GM12878 (cell line): Measurements from ENCODE around the gene KIF20B. TPM values are rescaled to one million over a fixed set of nuclear protein-coding genes. Genes with fewer than 3 reads are reported as not detected.

Experiments
- ATAC-seq: fragments of 200-7000 bp; cut with Tn5 transposase; 3 replicates; pipeline ENCODE4 v1.9.1; 2020; ENCODE audit warnings: mild to moderate bottlenecking, moderate library complexity
- BruUV-seq: library from RNA; stranded (reverse); fragments of 400-500 nt; replicated peaks from 2 replicates; lab custom pipeline; 2021; lab: Mats Ljungman, UMichigan
- CTCF ChIA-PET: fragments of 300-600 bp; sonication (Branson Sonifier 250); formaldehyde crosslinking; extraction: SDS; loops from one replicate; lab custom pipeline; 2021; ENCODE audit warnings: inconsistent platforms; lab: Yijun Ruan, JAX
- POLR2A ChIA-PET: fragments of 350-600 bp; formaldehyde crosslinking; extraction: SDS; loops from one replicate; lab custom pipeline; 2021; ENCODE audit warnings: inconsistent platforms; lab: Charles Lee
- RAD21 ChIA-PET: fragments of 300-600 bp; sonication (Branson Sonifier 250); formaldehyde crosslinking; loops from one replicate; lab custom pipeline; 2023; ENCODE audit warnings: antibody characterized with exemption; ENCODE audit not compliant: unreplicated experiment; lab: Charles Lee
- SMC1A ChIA-PET: fragments of 300-600 bp; sonication (Branson Sonifier 250); formaldehyde crosslinking; loops from one replicate; lab custom pipeline; 2023; ENCODE audit not compliant: unreplicated experiment, uncharacterized antibody; lab: Charles Lee
- DNase-seq: peaks from one replicate; pipeline ENCODE4 v3.0.0-alpha.2; 2011; ENCODE audit warnings: low read depth, low spot score
- FAIRE-seq: peaks from 3 replicates; lab custom pipeline; 2011; peaks lifted over from hg19 to GRCh38; lab: Jason Lieb, UNC
- H2AFZ ChIP-seq: 2 replicates; pipeline ENCODE4 v1.6.0; 2011; ENCODE audit warnings: low read depth, low read length, control low read depth; ENCODE audit not compliant: control insufficient read depth
- H3K27ac ChIP-seq: 2 replicates; pipeline ENCODE4 v1.5.1; 2011; ENCODE audit warnings: control low read depth; ENCODE audit not compliant: control insufficient read depth, insufficient read depth
- H3K27me3 ChIP-seq, 2 experiments: replicated peaks in 1 of 2; 2 replicates each; pipeline versions ENCODE4 v1.6.0 to v1.6.1; 2011; ENCODE audit warnings: low read length in 1 of 2; ENCODE audit not compliant: control insufficient read depth in 2 of 2, insufficient read depth in 2 of 2
- H3K36me3 ChIP-seq, 2 experiments: 2 replicates each; pipeline ENCODE4 v1.5.1; 2011; ENCODE audit warnings: low read length in 1 of 2; ENCODE audit not compliant: control insufficient read depth in 2 of 2, insufficient read depth in 2 of 2
- H3K4me1 ChIP-seq: 2 replicates; pipeline ENCODE4 v1.6.1; 2011; ENCODE audit warnings: mild to moderate bottlenecking, low read length, moderate library complexity, mixed read lengths; ENCODE audit not compliant: control insufficient read depth, insufficient read depth
- H3K4me2 ChIP-seq: 2 replicates; pipeline ENCODE4 v1.6.0; 2011; ENCODE audit warnings: control low read depth; ENCODE audit not compliant: control insufficient read depth, insufficient read depth
- H3K4me3 ChIP-seq: fragments of 200-600 bp; sonication (generic); 2 replicates; pipeline ENCODE4 v1.5.1; 2016
- H3K79me2 ChIP-seq: 2 replicates; pipeline ENCODE4 v1.6.0; 2011; ENCODE audit warnings: low read length; ENCODE audit not compliant: control insufficient read depth, insufficient read depth
- H3K9ac ChIP-seq: 2 replicates; pipeline ENCODE4 v1.8.0; 2011; ENCODE audit warnings: low read length, control low read depth, mixed read lengths; ENCODE audit not compliant: control insufficient read depth, insufficient read depth
- H3K9me3 ChIP-seq: replicated peaks from 3 replicates; pipeline ENCODE4 v1.5.1; 2011; ENCODE audit warnings: mild to moderate bottlenecking, low read length; ENCODE audit not compliant: control insufficient read depth, insufficient read depth
- H4K20me1 ChIP-seq: 2 replicates; pipeline ENCODE4 v1.6.0; 2011; ENCODE audit not compliant: control insufficient read depth, insufficient read depth
- BMI1 ChIP-seq: fragments of 450-650 bp; IDR thresholded peaks from 2 replicates; pipeline ENCODE4 v1.6.1; 2016; ENCODE audit warnings: mild to moderate bottlenecking, moderate library complexity, borderline replicate concordance
- FOXM1 ChIP-seq: IDR thresholded peaks from 2 replicates; pipeline ENCODE4 v1.6.1; 2012; ENCODE audit warnings: low read depth, mild to moderate bottlenecking, inconsistent platforms, low read length, moderate library complexity
- HDGF ChIP-seq: fragments of 450-650 bp; IDR thresholded peaks from 2 replicates; pipeline ENCODE4 v1.6.1; 2016; ENCODE audit warnings: antibody characterized with exemption
- IKZF2 ChIP-seq, 2 experiments: fragments of 450-650 bp; IDR thresholded peaks; 2 replicates each; pipeline ENCODE4 v1.6.1; 2017; ENCODE audit warnings: mild to moderate bottlenecking in 2 of 2, moderate library complexity in 2 of 2
- MLLT1 ChIP-seq: fragments of 450-650 bp; IDR thresholded peaks from 2 replicates; pipeline ENCODE4 v1.6.1; 2016; ENCODE audit warnings: mild to moderate bottlenecking
- NBN ChIP-seq: fragments of 450-650 bp; IDR thresholded peaks from 2 replicates; pipeline ENCODE4 v1.6.1; 2016
- NFXL1 ChIP-seq: fragments of 450-650 bp; IDR thresholded peaks from 2 replicates; pipeline ENCODE4 v1.6.1; 2017; ENCODE audit warnings: antibody characterized with exemption, mild to moderate bottlenecking, borderline replicate concordance
- NR2C1 ChIP-seq: fragments of 450-650 bp; IDR thresholded peaks from 2 replicates; pipeline ENCODE4 v1.6.1; 2017; ENCODE audit warnings: antibody characterized with exemption, mild to moderate bottlenecking, moderate library complexity
- NR2F1 ChIP-seq: fragments of 450-650 bp; conservative IDR thresholded peaks from 2 replicates; pipeline ENCODE4 v1.6.1; 2017; ENCODE audit warnings: mild to moderate bottlenecking
- PAX8 ChIP-seq: fragments of 450-650 bp; IDR thresholded peaks from 2 replicates; pipeline ENCODE4 v1.6.1; 2017; ENCODE audit warnings: mild to moderate bottlenecking, moderate library complexity
- RUNX3 ChIP-seq: IDR thresholded peaks from 2 replicates; pipeline ENCODE4 v1.6.1; 2012; ENCODE audit warnings: low read length, inconsistent platforms
- YBX1 ChIP-seq: fragments of 450-650 bp; IDR thresholded peaks from 2 replicates; pipeline ENCODE4 v1.6.1; 2016; ENCODE audit warnings: antibody characterized with exemption
- WGBS: methylation state at CpG from one replicate; pipeline ENCODE4 v1.1.6; 2016; ENCODE audit warnings: low lambda C conversion rate; ENCODE audit not compliant: insufficient replicate concordance, insufficient coverage; ENCODE audit errors: missing lambda C conversion rate; 5-methylcytosine and 5-hydroxymethylcytosine counted together
- in situ Hi-C: fragments of 300-500 bp; cut with MboI; formaldehyde crosslinking; loops from 9 replicates; pipeline ENCODE4 v1.14.3; 2018; ENCODE audit warnings: mixed read lengths
- intact Hi-C: fragments of 100-400 bp; cut with micrococcal nuclease; formaldehyde crosslinking; loops from one replicate; pipeline ENCODE4 v1.14.2; 2022; ENCODE audit not compliant: unreplicated experiment
- polyA plus RNA-seq, 11 experiments: library from polyadenylated mRNA; depleted of rRNA in 4 of 11; unstranded in 6 of 11; stranded (reverse) in 5 of 11; fragments of >200 nt; fragmentation: Nextera tagmentation in 4 of 11; fragmentation: Illumina TruSeq in 1 of 11; extraction: Ambion mirVana in 4 of 11; extraction: Trizol in 1 of 11; gene quantifications; 1 replicate in 1 of 11; 2 replicates in 10 of 11; pipeline versions ENCODE4 v1.2.1 to v1.2.3, GENCODE V29; 2011 to 2016; ENCODE audit warnings: inconsistent platforms in 2 of 11, missing spikeins in 2 of 11, low read depth in 1 of 11
- total RNA-seq, 4 experiments: library from RNA; depleted of rRNA in 3 of 4; stranded (reverse); fragments of >200 nt in 3 of 4; fragmentation: Illumina TruSeq in 1 of 4; extraction: Trizol in 1 of 4; gene quantifications; 2 replicates each; pipeline versions ENCODE4 v1.2.1 to v1.2.3, GENCODE V29; 2013 to 2021

The KIF20B gene
- total and polyA plus RNA-seq, 10 of the 15 experiments (the other 5 are each of a cell fraction or from before 2014, with no cell fraction given) = 15.6 to 67.7 (median 44.3) TPM

GRCh38 chr10:89706011-89706410 lies 4.6 kb downstream of the KIF20B start:
- Histone ChIP-seq H3K4me1 (peaks cover 4% of the 10 kb centered on the region; the same call in 1 of the 2 replicates), H3K27me3 (no peaks in the 10 kb centered on the region), H3K79me2 (peaks cover 88% of the 10 kb centered on the region), H3K27ac (peak overlapping the region; percentile 47), H3K9me3 (no peaks in the 10 kb centered on the region), H3K9ac (no peak overlapping the region), H3K4me3 (peak overlapping the region; percentile 26; the same call in 1 of the 2 replicates), H3K4me2 (peak overlapping the region; percentile 77), H3K36me3 (peaks cover 0 to 3% of the 10 kb centered on the region in 2 experiments; a peak in 2 of 4 replicates), H2AFZ (peak overlapping the region; percentile 1; the same call in 1 of the 2 replicates), H4K20me1 (no peaks in the 10 kb centered on the region)
- TF ChIP-seq RUNX3 (peak; percentile 18; the same call in 1 of the 2 replicates), PAX8 (0 out of 2 replicates have a peak, but pooled peaks have one; percentile 24), NFXL1 (no peak)
- ATAC-seq (no peak), FAIRE-seq (no peak), DNase-seq (no peak)
- BruUV-seq = no TSS peak
- SMC1A ChIA-PET = interaction anchor here (1.0 to 1.7 kb wide), 4 partner anchors 13 to 96 kb away, joined by 3 to 6 read pairs (median 4); no protein-coding TSS in a partner anchor
- in situ Hi-C loops (no loop called here), intact Hi-C loops (loop anchor here (10.0 kb wide), 1 partner anchor 281 kb away; no protein-coding TSS in a partner anchor)
- RAD21 ChIA-PET = interaction anchor here (1.0 kb wide), 1 partner anchor 33 kb away, joined by 4 read pairs; no protein-coding TSS in a partner anchor
- POLR2A ChIA-PET = interaction anchor here (0.6 to 1.6 kb wide), 2 partner anchors 63 to 64 kb away, joined by 3 to 4 read pairs; no protein-coding TSS in a partner anchor
- CTCF ChIA-PET = interaction anchor here (0.9 to 1.3 kb wide), 2 partner anchors 11 to 313 kb away, joined by 3 read pairs; partner anchors contain the start of gene IFIT1

GRCh38 chr10:89707372-89707771 lies 6.0 kb downstream of the KIF20B start:
- Histone ChIP-seq H3K9me3 (no peaks in the 10 kb centered on the region), H3K9ac (no peak overlapping the region), H3K36me3 (peaks cover 1 to 8% of the 10 kb centered on the region in 2 experiments), H4K20me1 (no peaks in the 10 kb centered on the region), H3K79me2 (peaks cover 79% of the 10 kb centered on the region), H2AFZ (no peak overlapping the region), H3K4me2 (peak overlapping the region; percentile 54; the same call in 1 of the 2 replicates), H3K27ac (no peak overlapping the region)
- CTCF ChIA-PET = no interaction called here
- ATAC-seq = no peak
- BruUV-seq = no TSS peak
- intact Hi-C loops = loop anchor here (10.0 kb wide), 1 partner anchor 283 kb away; no protein-coding TSS in a partner anchor
- peak; percentile 43; the same call in 1 of the 2 replicates for TF ChIP-seq HDGF
- TF ChIP-seq FOXM1 = no peak
- TF ChIP-seq NR2C1 = no peak
- peak; percentile 21; the same call in 1 of the 2 replicates for TF ChIP-seq BMI1
- peak; percentile 62 for TF ChIP-seq NBN
- peak in 1 of 2 experiments; percentile 26; a peak in 1 of 4 replicates for TF ChIP-seq IKZF2 (IDR thresholded peaks at IDR 0.05)
- 0 out of 2 replicates have a peak, but pooled peaks have one; percentile 29 for TF ChIP-seq MLLT1
- no peak for TF ChIP-seq NR2F1
- TF ChIP-seq YBX1 = 0 out of 2 replicates have a peak, but pooled peaks have one; percentile 51
- TF ChIP-seq, all 136 proteins: peak for 6
- WGBS = 100% methylated on average over 1 of the region's 1 CpG
- in situ Hi-C loops = no loop called here
- SMC1A ChIA-PET = interaction anchor here (1.7 kb wide), 1 partner anchor 14 kb away, joined by 6 read pairs; no protein-coding TSS in a partner anchor
- FAIRE-seq (no peak), DNase-seq (no peak)
- peaks cover 4% of the 10 kb centered on the region; the same call in 1 of the 2 replicates for H3K4me1 ChIP-seq
- H3K4me3 ChIP-seq = no peak overlapping the region
- no peaks in the 10 kb centered on the region for H3K27me3 ChIP-seq
- RAD21 ChIA-PET = no interaction called here
- POLR2A ChIA-PET = no interaction called here
